GM18507 (cell line): ENCODE data around the gene TMEM236.

ENCODE experiments used
- DNase-seq: peaks from one replicate; pipeline ENCODE4 v3.0.0; 2011; ENCODE audit warnings: low read depth; ENCODE audit not compliant: insufficient read length; ENCODE audit errors: extremely low spot score
- FAIRE-seq: peaks from 2 replicates; lab custom pipeline; 2011; peaks lifted over from hg19 to GRCh38; lab: Jason Lieb, UNC

TMEM236 gene

GRCh38 chr10:17737027-17737965, 14.7 kb upstream of the TMEM236 start:
- FAIRE-seq = peak; percentile 85
- DNase-seq = no peak

- FAIRE-seq (no peak), DNase-seq (no peak)
Measured at GRCh38 chr10:17740668-17741067, 11.3 kb upstream of the TMEM236 start.

- FAIRE-seq = peak; percentile 92
- DNase-seq = no peak
Measured at GRCh38 chr10:17742918-17743317, 9.1 kb upstream of the TMEM236 start.

GRCh38 chr10:17743437-17743836, 8.6 kb upstream of the TMEM236 start:
- DNase-seq = no peak
- no peak for FAIRE-seq

- no peak for DNase-seq
- peak; percentile 69 for FAIRE-seq
Measured at GRCh38 chr10:17744341-17744861, 7.6 kb upstream of the TMEM236 start.

- DNase-seq = no peak
- FAIRE-seq = no peak
Measured at GRCh38 chr10:17747883-17748550, 4.0 kb upstream of the TMEM236 start.

GRCh38 chr10:17749890-17750289, 2.1 kb upstream of the TMEM236 start:
- FAIRE-seq = no peak
- DNase-seq = no peak

GRCh38 chr10:17756557-17757217, 4.7 kb downstream of the TMEM236 start:
- FAIRE-seq = peak; percentile 93
- DNase-seq = peak; percentile 54

- DNase-seq (no peak), FAIRE-seq (no peak)
Measured at GRCh38 chr10:17758200-17758599, 6.2 kb downstream of the TMEM236 start.

- FAIRE-seq = no peak
- no peak for DNase-seq
Measured at GRCh38 chr10:17758896-17759295, 6.9 kb downstream of the TMEM236 start.

- DNase-seq (no peak), FAIRE-seq (no peak)
Measured at GRCh38 chr10:17764142-17764541, 12.1 kb downstream of the TMEM236 start.

- no peak for FAIRE-seq
- DNase-seq = no peak
Measured at GRCh38 chr10:17765602-17766001, 13.6 kb downstream of the TMEM236 start.

GRCh38 chr10:17766731-17767130, 14.7 kb downstream of the TMEM236 start:
- FAIRE-seq (no peak), DNase-seq (no peak)

- FAIRE-seq = no peak
- no peak for DNase-seq
Measured at GRCh38 chr10:17768496-17768895, 16.5 kb downstream of the TMEM236 start.

GRCh38 chr10:17768957-17769356, 17.0 kb downstream of the TMEM236 start:
- FAIRE-seq = no peak
- DNase-seq = no peak

- DNase-seq = no peak
- FAIRE-seq = peak; percentile 35
Measured at GRCh38 chr10:17771017-17771416, 19.0 kb downstream of the TMEM236 start.

- no peak for FAIRE-seq
- no peak for DNase-seq
Measured at GRCh38 chr10:17779784-17780183, 27.8 kb downstream of the TMEM236 start.

- no peak for FAIRE-seq
- no peak for DNase-seq
Measured at GRCh38 chr10:17780727-17781126, 28.7 kb downstream of the TMEM236 start.

- no peak for FAIRE-seq
- no peak for DNase-seq
Measured at GRCh38 chr10:17781856-17782255, 29.9 kb downstream of the TMEM236 start.
